Epithelial cell of prostate (primary cell): ENCODE results near the gene NPIPA3.
"Not testable (repeated sequence)": the region's sequence is repeated elsewhere in the genome, so short reads cannot be mapped to it uniquely, and the experiment has no call there.

Experiments
- DNase-seq: peaks from one replicate; pipeline ENCODE4 v3.0.0-alpha.2; 2011; ENCODE audit warnings: low read depth, low spot score
- H3K27ac ChIP-seq: fragments of 450-650 bp; 2 replicates; pipeline ENCODE4 v1.5.1; 2017; ENCODE audit warnings: mild to moderate bottlenecking

NPIPA3 gene

GRCh38 chr16:14741794-14742193, 38.6 kb downstream of the NPIPA3 start:
- not testable (repeated sequence) for DNase-seq, H3K27ac ChIP-seq

- H3K27ac ChIP-seq, DNase-seq: not testable (repeated sequence)
Measured at GRCh38 chr16:14742273-14743128, 39.3 kb downstream of the NPIPA3 start, which contains the start of gene NPIPA2. TSS of gene NPIPA2 (plus strand) at chr16:14742533. CDS start at chr16:14748066, 5,533 bp downstream.

- not testable (repeated sequence) for H3K27ac ChIP-seq, DNase-seq
Measured at GRCh38 chr16:14773654-14774053, 70.4 kb downstream of the NPIPA3 start.

- DNase-seq, H3K27ac ChIP-seq: not testable (repeated sequence)
Measured at GRCh38 chr16:14775624-14776023, 72.4 kb downstream of the NPIPA3 start.
